GM12872 (cell line): ENCODE data around the gene CD1D.

Experiments
- TF ChIP-seq, protein P1 (sequence below): IDR thresholded peaks from 3 replicates; pipeline ENCODE4 v1.5.1; 2011; ENCODE audit warnings: low read depth, mild to moderate bottlenecking, low read length, moderate library complexity; ENCODE audit not compliant: insufficient read depth

CD1D gene

DNA sequence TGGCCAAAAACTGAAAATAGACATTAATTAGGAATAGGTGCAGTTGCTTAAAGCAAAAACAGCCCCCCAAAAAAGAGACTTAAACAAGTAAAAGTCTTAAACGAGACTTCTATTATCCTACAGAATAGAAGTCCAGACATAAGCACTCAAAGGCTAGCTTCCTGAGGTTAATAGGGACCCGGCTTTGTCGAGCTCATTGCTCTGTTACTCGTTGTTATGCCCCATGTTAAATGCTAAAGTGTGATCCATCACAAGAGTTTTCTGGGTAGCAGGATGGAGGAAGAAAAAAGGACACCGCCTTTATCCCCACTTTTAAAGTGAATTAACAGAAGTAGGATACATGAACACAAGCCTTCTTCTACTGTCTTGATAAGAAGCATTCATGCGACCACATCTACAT lies 10.6 kb downstream of the CD1D start:
- TF ChIP-seq, protein P1, sequence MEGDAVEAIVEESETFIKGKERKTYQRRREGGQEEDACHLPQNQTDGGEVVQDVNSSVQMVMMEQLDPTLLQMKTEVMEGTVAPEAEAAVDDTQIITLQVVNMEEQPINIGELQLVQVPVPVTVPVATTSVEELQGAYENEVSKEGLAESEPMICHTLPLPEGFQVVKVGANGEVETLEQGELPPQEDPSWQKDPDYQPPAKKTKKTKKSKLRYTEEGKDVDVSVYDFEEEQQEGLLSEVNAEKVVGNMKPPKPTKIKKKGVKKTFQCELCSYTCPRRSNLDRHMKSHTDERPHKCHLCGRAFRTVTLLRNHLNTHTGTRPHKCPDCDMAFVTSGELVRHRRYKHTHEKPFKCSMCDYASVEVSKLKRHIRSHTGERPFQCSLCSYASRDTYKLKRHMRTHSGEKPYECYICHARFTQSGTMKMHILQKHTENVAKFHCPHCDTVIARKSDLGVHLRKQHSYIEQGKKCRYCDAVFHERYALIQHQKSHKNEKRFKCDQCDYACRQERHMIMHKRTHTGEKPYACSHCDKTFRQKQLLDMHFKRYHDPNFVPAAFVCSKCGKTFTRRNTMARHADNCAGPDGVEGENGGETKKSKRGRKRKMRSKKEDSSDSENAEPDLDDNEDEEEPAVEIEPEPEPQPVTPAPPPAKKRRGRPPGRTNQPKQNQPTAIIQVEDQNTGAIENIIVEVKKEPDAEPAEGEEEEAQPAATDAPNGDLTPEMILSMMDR = no peak

DNA sequence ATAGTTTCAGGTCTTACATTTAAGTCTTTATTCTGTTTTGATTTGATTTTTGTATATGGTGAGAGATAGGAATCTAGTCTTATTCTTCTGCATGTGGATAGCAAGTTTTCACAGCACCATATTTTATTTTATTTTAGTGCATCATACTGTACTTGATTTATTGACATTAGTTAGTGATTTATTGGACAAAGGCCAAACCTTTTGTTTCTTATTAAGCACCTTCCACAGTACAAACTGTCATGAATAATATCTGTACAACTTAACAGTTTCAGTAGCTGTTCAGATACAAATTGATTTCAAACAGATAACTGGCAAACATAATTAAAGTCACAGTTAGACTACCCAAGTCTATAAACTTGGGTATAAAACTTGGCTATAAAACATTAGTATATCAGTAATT lies 15.8 kb downstream of the CD1D start:
- TF ChIP-seq, protein P1 = no peak

DNA sequence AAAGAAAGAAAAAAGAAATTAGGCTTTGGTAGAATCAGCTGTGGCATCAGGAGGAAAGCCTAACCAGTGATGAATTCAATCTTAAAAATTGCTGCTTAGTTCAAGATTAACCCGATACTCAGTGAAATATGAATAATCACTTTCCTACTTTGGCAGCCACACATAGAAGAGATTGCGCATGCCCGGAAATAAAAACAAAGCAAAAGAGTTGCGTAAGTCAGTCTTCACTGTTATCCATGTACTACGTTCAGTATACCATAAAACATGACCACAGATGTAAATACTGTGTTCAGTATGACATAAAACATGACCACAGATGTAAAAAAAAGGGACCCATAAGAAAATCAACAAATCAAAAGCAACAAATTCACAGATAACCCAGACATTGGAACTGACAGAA lies 19.2 kb downstream of the CD1D start:
- TF ChIP-seq, protein P1 = no peak

DNA sequence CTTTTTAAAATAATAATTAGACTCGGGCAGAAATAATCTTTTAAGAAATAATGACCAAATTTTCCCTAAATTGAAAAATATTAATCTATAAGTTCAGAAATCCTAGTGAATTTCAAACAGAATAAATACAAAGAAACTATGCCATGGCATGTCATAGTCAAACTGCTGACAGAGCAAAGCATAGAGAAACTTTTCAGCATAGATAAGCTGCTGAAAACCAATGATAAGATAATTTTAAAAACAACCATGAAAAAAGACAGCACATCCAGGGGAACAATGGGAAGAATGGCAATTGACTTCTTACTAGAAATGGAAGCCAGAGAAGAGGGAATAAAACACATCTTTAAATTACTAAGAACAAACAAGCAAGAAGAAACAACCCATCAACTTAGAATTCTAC lies 19.8 kb downstream of the CD1D start:
- TF ChIP-seq, protein P1 = no peak

DNA sequence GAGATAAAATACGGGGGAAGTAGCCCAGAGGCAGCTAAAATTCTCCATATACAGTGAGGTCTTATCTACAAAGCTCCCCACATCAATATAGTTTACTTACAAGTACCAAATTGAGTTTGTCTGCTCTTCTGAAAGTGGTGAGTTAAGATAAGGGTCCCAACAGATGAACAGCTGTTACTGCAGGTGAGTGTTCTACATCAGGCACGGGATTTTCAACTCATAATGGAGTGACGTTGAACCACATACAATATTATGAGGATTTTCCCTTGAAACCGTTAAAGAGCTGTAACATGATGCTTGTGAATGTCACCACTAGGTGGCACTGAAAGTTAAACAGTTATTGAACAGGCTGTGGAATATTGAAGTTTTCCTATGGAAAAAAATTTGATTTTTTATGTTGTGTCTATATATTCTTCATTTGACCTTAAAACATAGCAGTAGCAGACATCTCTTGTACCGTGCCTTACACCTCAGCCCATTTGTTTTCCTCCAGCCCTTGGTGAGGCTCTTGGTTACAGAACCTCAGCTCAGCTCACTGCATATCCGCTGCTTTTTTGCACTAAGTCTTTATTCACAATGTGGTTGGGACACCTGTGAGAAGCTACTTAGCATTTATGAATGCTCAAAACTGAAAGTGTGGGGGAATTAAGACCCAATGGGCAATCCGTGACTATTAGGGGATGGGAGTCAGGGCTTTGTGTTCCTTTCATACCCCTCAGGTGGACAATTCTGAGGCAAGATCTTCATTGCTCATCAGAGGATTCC lies 23.2 kb downstream of the CD1D start:
- TF ChIP-seq, protein P1 = peak; percentile 65

DNA sequence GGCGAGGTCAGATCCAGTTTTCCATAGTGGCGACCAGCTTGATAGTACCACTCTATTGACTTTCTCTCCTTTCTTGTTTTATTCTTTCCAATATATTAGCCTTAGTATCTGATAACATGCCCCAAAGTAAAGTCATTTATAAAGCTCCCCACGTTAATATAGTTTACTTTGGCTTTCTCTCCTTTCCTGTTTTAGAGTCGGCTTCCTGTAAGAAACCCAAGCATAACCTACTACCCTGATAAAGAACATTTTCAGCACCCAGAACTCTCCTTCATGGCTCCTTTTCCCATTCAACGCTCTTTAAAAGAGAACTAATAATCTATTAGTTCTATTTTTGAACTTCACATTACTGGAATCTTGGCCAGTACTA lies 23.7 kb downstream of the CD1D start:
- TF ChIP-seq, protein P1 = no peak

DNA sequence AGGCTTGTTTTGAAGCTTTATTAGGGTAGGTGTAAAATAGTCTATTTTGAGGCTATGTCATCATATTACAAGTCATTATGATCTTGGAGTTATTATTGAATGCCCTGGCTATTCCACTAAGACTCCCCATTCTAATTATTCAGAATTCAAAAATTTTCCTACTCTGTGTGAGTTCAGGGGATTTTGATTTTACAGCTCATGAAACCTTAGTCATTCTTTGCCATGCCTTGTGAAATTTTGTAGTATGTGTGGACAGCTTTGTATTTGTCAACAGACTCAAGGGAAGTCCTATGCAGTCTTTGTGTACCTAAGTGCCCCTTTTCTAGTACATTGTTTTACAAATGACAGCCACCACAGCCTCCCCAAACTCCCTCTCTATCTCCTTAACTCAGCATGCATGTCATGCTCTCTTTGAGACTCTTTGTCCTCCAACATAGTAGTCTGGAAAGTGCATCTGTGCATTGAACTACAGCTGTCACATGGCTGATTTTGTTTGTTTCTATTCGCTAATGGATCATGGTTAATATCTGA lies 28.0 kb downstream of the CD1D start:
- TF ChIP-seq, protein P1 = no peak
